A549 (cell line): Measurements from ENCODE around the gene TBC1D10A. TPM values are rescaled to one million over a fixed set of nuclear protein-coding genes. Genes with fewer than 3 reads are reported as not detected.

Experiments
- ATAC-seq, 2 experiments: fragments of 200-7000 bp in 1 of 2; fragments of >200 bp in 1 of 2; cut with Nextera tagmentation in 1 of 2; cut with Tn5 transposase in 1 of 2; 3 replicates each; pipeline versions ENCODE4 v1.8.0 to v1.9.1; 2018 to 2020; ENCODE audit warnings: mild to moderate bottlenecking in 1 of 2, moderate library complexity in 1 of 2
- CTCF ChIA-PET: fragments of 300-600 bp; sonication (Branson Sonifier 250); formaldehyde crosslinking; extraction: SDS; loops from one replicate; lab custom pipeline; 2021; ENCODE audit warnings: antibody characterized with exemption, inconsistent platforms; lab: Yijun Ruan, JAX
- POLR2A ChIA-PET: fragments of 350-600 bp; formaldehyde crosslinking; extraction: SDS; loops from one replicate; lab custom pipeline; 2021; ENCODE audit warnings: antibody characterized with exemption, inconsistent platforms; lab: Yijun Ruan, JAX
- DNase-seq, 2 experiments: peaks; one replicate each; pipeline versions ENCODE4 v3.0.0 to v3.0.0-alpha.2; 2011 to 2016; ENCODE audit warnings: low read depth in 1 of 2, low spot score in 1 of 2
- FAIRE-seq: peaks from 2 replicates; lab custom pipeline; 2011; peaks lifted over from hg19 to GRCh38; lab: Jason Lieb, UNC
- H3K27ac ChIP-seq, 2 experiments: fragments of >200 bp; sonication (Bioruptor Twin); formaldehyde crosslinking; 3 replicates each; pipeline ENCODE4 v1.5.1; 2016 to 2017
- H3K4me1 ChIP-seq: fragments of >200 bp; sonication (Bioruptor Twin); formaldehyde crosslinking; 3 replicates; pipeline ENCODE4 v1.6.1; 2016
- H3K4me2 ChIP-seq: fragments of >200 bp; sonication (Bioruptor Twin); formaldehyde crosslinking; 3 replicates; pipeline ENCODE4 v1.6.1; 2016
- H3K4me3 ChIP-seq: fragments of >200 bp; sonication (Bioruptor Twin); formaldehyde crosslinking; 3 replicates; pipeline ENCODE4 v1.5.1; 2016
- H3K9me3 ChIP-seq: fragments of >200 bp; sonication (Bioruptor Twin); formaldehyde crosslinking; 3 replicates; pipeline ENCODE4 v1.6.1; 2016
- BHLHE40 ChIP-seq: IDR thresholded peaks from 2 replicates; pipeline ENCODE4 v1.6.1; 2012; ENCODE audit warnings: low read depth, low read length, inconsistent platforms
- CBX2 ChIP-seq: fragments of 200-600 bp; sonication (generic); IDR thresholded peaks from 2 replicates; pipeline ENCODE4 v1.6.1; 2016; ENCODE audit warnings: low read depth, mild to moderate bottlenecking, borderline replicate concordance
- CEBPB ChIP-seq, 2 experiments: fragments of >200 bp in 1 of 2; sonication (Bioruptor Twin) in 1 of 2; formaldehyde crosslinking in 1 of 2; IDR thresholded peaks; 2 replicates each; pipeline ENCODE4 v1.6.1; 2012 to 2016
- E2F6 ChIP-seq: IDR thresholded peaks from 2 replicates; pipeline ENCODE4 v1.6.1; 2012; ENCODE audit warnings: low read depth, borderline replicate concordance
- EHMT2 ChIP-seq: fragments of 200-600 bp; sonication (generic); IDR thresholded peaks from 2 replicates; pipeline ENCODE4 v1.6.1; 2016; ENCODE audit warnings: antibody characterized with exemption, low read depth, mild to moderate bottlenecking, moderate library complexity
- EP300 ChIP-seq, 2 experiments: fragments of >200 bp; sonication (Bioruptor Twin); formaldehyde crosslinking; IDR thresholded peaks; 2 replicates in 1 of 2; 3 replicates in 1 of 2; pipeline ENCODE4 v1.6.1; 2016 to 2017
- FOXS1 ChIP-seq: fragments of 250-450 bp; sonication (Bioruptor Pico); IDR thresholded peaks from 2 replicates; pipeline ENCODE4 v1.5.0; 2020; ENCODE audit warnings: mild to moderate bottlenecking, moderate library complexity
- HMGXB4 ChIP-seq: fragments of 250-450 bp; sonication (Bioruptor Pico); IDR thresholded peaks from 2 replicates; pipeline ENCODE4 v1.5.0; 2021; ENCODE audit warnings: mild to moderate bottlenecking, moderate library complexity, borderline replicate concordance
- HOXA7 ChIP-seq: fragments of 250-450 bp; sonication (Bioruptor Pico); IDR thresholded peaks from 2 replicates; pipeline ENCODE4 v1.5.0; 2020; ENCODE audit warnings: mild to moderate bottlenecking, moderate library complexity
- JUN ChIP-seq, 2 experiments: fragments of >200 bp; sonication (Bioruptor Twin); formaldehyde crosslinking; IDR thresholded peaks; 2 replicates in 1 of 2; 3 replicates in 1 of 2; pipeline ENCODE4 v1.6.1; 2016 to 2017
- JUNB ChIP-seq: fragments of >200 bp; sonication (Bioruptor Twin); formaldehyde crosslinking; IDR thresholded peaks from 2 replicates; pipeline ENCODE4 v1.6.1; 2016
- KDM5A ChIP-seq: fragments of 200-600 bp; sonication (generic); IDR thresholded peaks from 2 replicates; pipeline ENCODE4 v1.6.1; 2016; ENCODE audit warnings: antibody characterized with exemption, mild to moderate bottlenecking
- MAFK ChIP-seq: fragments of 450-650 bp; IDR thresholded peaks from 2 replicates; pipeline ENCODE4 v1.6.1; 2014; ENCODE audit not compliant: partially characterized antibody
- MAX ChIP-seq: IDR thresholded peaks from 2 replicates; pipeline ENCODE4 v1.6.1; 2012
- MYC ChIP-seq: IDR thresholded peaks from 2 replicates; pipeline ENCODE4 v1.6.1; 2012; ENCODE audit warnings: mild to moderate bottlenecking, inconsistent platforms, low read length, improper control_type of control experiment, borderline replicate concordance
- NFE2L2 ChIP-seq: fragments of 150-350 bp; conservative IDR thresholded peaks from 2 replicates; pipeline ENCODE4 v1.6.1; 2014; ENCODE audit warnings: low read length
- PHF8 ChIP-seq: fragments of 200-600 bp; sonication (generic); IDR thresholded peaks from 2 replicates; pipeline ENCODE4 v1.6.1; 2016; ENCODE audit warnings: low read depth, mild to moderate bottlenecking, antibody characterized with exemption, moderate library complexity, borderline replicate concordance
- RARB ChIP-seq: fragments of 250-450 bp; sonication (Bioruptor Pico); IDR thresholded peaks from 2 replicates; pipeline ENCODE4 v1.8.0; 2021; ENCODE audit warnings: mild to moderate bottlenecking, moderate library complexity
- SMC3 ChIP-seq: fragments of >200 bp; sonication (Bioruptor Twin); formaldehyde crosslinking; IDR thresholded peaks from 3 replicates; pipeline ENCODE4 v1.6.1; 2018; ENCODE audit warnings: inconsistent platforms
- TFCP2L1 ChIP-seq: fragments of 250-450 bp; sonication (Bioruptor Pico); IDR thresholded peaks from 2 replicates; pipeline ENCODE4 v1.5.0; 2021; ENCODE audit warnings: mild to moderate bottlenecking
- ZFP36 ChIP-seq: fragments of 450-650 bp; IDR thresholded peaks from 2 replicates; pipeline ENCODE4 v1.6.1; 2014; ENCODE audit warnings: borderline replicate concordance; ENCODE audit not compliant: partially characterized antibody
- WGBS: methylation state at CpG from one replicate; pipeline ENCODE4 v1.1.6; 2017; ENCODE audit errors: missing lambda C conversion rate; 5-methylcytosine and 5-hydroxymethylcytosine counted together
- polyA plus RNA-seq, 4 experiments: library from polyadenylated mRNA; depleted of rRNA in 3 of 4; stranded (reverse); fragments of >200 nt; fragmentation: RNase III in 1 of 4; extraction: RNeasy Plus Mini Kit Qiagen cat#74134 plus additional on column Dnase treatment in 1 of 4; gene quantifications; 2 replicates in 3 of 4; 3 replicates in 1 of 4; pipeline ENCODE4 v1.2.3, GENCODE V29; 2011 to 2017

The TBC1D10A gene
- polyA plus RNA-seq, 2 of the 4 experiments (the other 2 are of a cell fraction) = 5.8 to 6.8 TPM

GRCh38 chr22:30293026-30293425, 33.7 kb downstream of the TBC1D10A start:
- no peak overlapping the region for H3K4me2 ChIP-seq
- no peaks in the 10 kb centered on the region for H3K9me3 ChIP-seq
- H3K4me3 ChIP-seq = no peak overlapping the region
- WGBS = 88% methylated on average over 6 of the region's 7 CpGs
- H3K4me1 ChIP-seq = peaks cover 18% of the 10 kb centered on the region; the same call in 2 of the 3 replicates
- TF ChIP-seq KDM5A = no peak
- no peak overlapping the region for H3K27ac ChIP-seq
- DNase-seq (no peak), FAIRE-seq (no peak), ATAC-seq (no peak)
- ChIA-PET POLR2A (no interaction called here), CTCF (interaction anchor here (0.6 to 3.4 kb wide), 3 partner anchors 9 to 95 kb away, joined by 3 to 17 read pairs (median 6); partner anchors contain the start of gene RNF215)

GRCh38 chr22:30292069-30292970, 34.4 kb downstream of the TBC1D10A start:
- 94% methylated on average over 5 of the region's 18 CpGs for WGBS

GRCh38 chr22:30291058-30291892, 35.5 kb downstream of the TBC1D10A start:
- TF ChIP-seq TFCP2L1 (CRISPR knock-in tag) = no peak
- TF ChIP-seq ZFP36 = no peak
- no peak for TF ChIP-seq E2F6
- no peak for TF ChIP-seq EP300 (IDR thresholded peaks at IDR 0.05)
- TF ChIP-seq FOXS1 (CRISPR knock-in tag) = no peak
- no peak for TF ChIP-seq NFE2L2
- no peak for TF ChIP-seq HOXA7 (CRISPR knock-in tag)
- TF ChIP-seq JUNB = no peak
- no peak for TF ChIP-seq BHLHE40
- no peak for TF ChIP-seq MAX
- no peak for TF ChIP-seq EHMT2
- TF ChIP-seq SMC3 = no peak
- no peak for TF ChIP-seq HMGXB4 (CRISPR knock-in tag)
- 95% methylated on average over 8 of the region's 13 CpGs for WGBS
- Histone ChIP-seq H3K4me2 (no peak overlapping the region), H3K4me1 (peaks cover 31% of the 10 kb centered on the region), H3K4me3 (no peak overlapping the region), H3K27ac (peak overlapping the region in 1 of 2 experiments; percentile 57; a peak in 1 of 6 replicates), H3K9me3 (no peaks in the 10 kb centered on the region)
- DNase-seq (no peak), FAIRE-seq (no peak), ATAC-seq (no peak)
- ChIA-PET POLR2A (no interaction called here), CTCF (interaction anchor here (1.0 to 3.4 kb wide), 9 partner anchors 11 to 666 kb away, joined by 3 to 17 read pairs (median 3); partner anchors contain the start of gene TBC1D10A)

More at GRCh38 chr22:30292069-30292970, 34.4 kb downstream of the TBC1D10A start:
- Histone ChIP-seq H3K4me3 (no peak overlapping the region), H3K4me2 (no peak overlapping the region), H3K4me1 (peaks cover 21% of the 10 kb centered on the region; the same call in 2 of the 3 replicates), H3K9me3 (no peaks in the 10 kb centered on the region), H3K27ac (no peak overlapping the region)
- DNase-seq = no peak
- ChIA-PET POLR2A (no interaction called here), CTCF (interaction anchor here (1.0 to 3.4 kb wide), 7 partner anchors 10 to 95 kb away, joined by 3 to 17 read pairs (median 4); partner anchors contain the start of genes RNF215 and TBC1D10A)
- FAIRE-seq = no peak
- no peak for TF ChIP-seq PHF8
- TF ChIP-seq RARB = no peak
- no peak for TF ChIP-seq CEBPB (IDR thresholded peaks at IDR 0.05)
- TF ChIP-seq MAFK = no peak
- no peak for TF ChIP-seq E2F6
- TF ChIP-seq CBX2 = no peak
- TF ChIP-seq JUN (IDR thresholded peaks at IDR 0.05) = no peak
- no peak for TF ChIP-seq MYC
- TF ChIP-seq ZFP36 = no peak
- no peak for TF ChIP-seq NFE2L2
- no peak for ATAC-seq
